H9 (cell line): Measurements from ENCODE around the gene KCNJ10. TPM values are rescaled to one million over a fixed set of nuclear protein-coding genes. Genes with fewer than 3 reads are reported as not detected.

Experiments used
- DNase-seq: peaks from one replicate; pipeline ENCODE4 v3.0.0-alpha.2; 2017
- H2AFZ ChIP-seq: one replicate; pipeline ENCODE4 v1.6.1; 2013; ENCODE audit warnings: mild to moderate bottlenecking, low read length, control low read depth, moderate library complexity
- H2AK5ac ChIP-seq: 2 replicates; pipeline ENCODE4 v1.6.1; 2013; ENCODE audit warnings: low read length, control low read depth, mixed read lengths; ENCODE audit not compliant: insufficient read length
- H2BK120ac ChIP-seq: one replicate; pipeline ENCODE4 v1.6.1; 2013; ENCODE audit warnings: low read depth, mild to moderate bottlenecking, low read length, control low read depth, inconsistent platforms; ENCODE audit not compliant: poor library complexity, severe bottlenecking
- H2BK12ac ChIP-seq: 2 replicates; pipeline ENCODE4 v1.6.1; 2013; ENCODE audit warnings: low read length, control low read depth, mixed read lengths, low read depth; ENCODE audit not compliant: insufficient read length
- H2BK15ac ChIP-seq: 2 replicates; pipeline ENCODE4 v1.6.1; 2013; ENCODE audit warnings: low read depth, low read length, control low read depth
- H2BK20ac ChIP-seq: one replicate; pipeline ENCODE4 v1.6.1; 2013; ENCODE audit warnings: low read depth, mild to moderate bottlenecking, low read length, control low read depth, inconsistent platforms; ENCODE audit not compliant: poor library complexity, severe bottlenecking
- H2BK5ac ChIP-seq: 2 replicates; pipeline ENCODE4 v1.6.1; 2013; ENCODE audit warnings: low read length, control low read depth, mixed read lengths; ENCODE audit not compliant: insufficient read length
- H3K14ac ChIP-seq: 2 replicates; pipeline ENCODE4 v1.6.1; 2013; ENCODE audit warnings: low read length, control low read depth; ENCODE audit not compliant: insufficient read depth
- H3K18ac ChIP-seq: 2 replicates; pipeline ENCODE4 v1.6.1; 2013; ENCODE audit warnings: low read depth, mild to moderate bottlenecking, mixed read lengths, low read length, control low read depth; ENCODE audit not compliant: insufficient read length
- H3K23ac ChIP-seq: 2 replicates; pipeline ENCODE4 v1.6.1; 2013; ENCODE audit warnings: low read length, control low read depth, mixed read lengths, low read depth; ENCODE audit not compliant: insufficient read length
- H3K23me2 ChIP-seq: 2 replicates; pipeline ENCODE4 v1.6.1; 2013; ENCODE audit warnings: low read depth, mild to moderate bottlenecking, mixed read lengths, low read length, control low read depth; ENCODE audit not compliant: insufficient read length, poor library complexity, severe bottlenecking
- H3K27ac ChIP-seq: 2 replicates; pipeline ENCODE4 v1.5.1; 2013; ENCODE audit warnings: low read length, control low read depth, mixed read lengths, low read depth; ENCODE audit not compliant: insufficient read length
- H3K27me3 ChIP-seq: 2 replicates; pipeline ENCODE4 v1.6.1; 2013; ENCODE audit warnings: low read length, control low read depth, inconsistent platforms; ENCODE audit not compliant: insufficient read depth
- H3K4ac ChIP-seq: 2 replicates; pipeline ENCODE4 v1.6.1; 2013; ENCODE audit warnings: low read depth, mild to moderate bottlenecking, control low read depth, inconsistent platforms, low read length, moderate library complexity
- H3K4me1 ChIP-seq: 2 replicates; pipeline ENCODE4 v1.6.1; 2013; ENCODE audit warnings: low read length, control low read depth, inconsistent platforms; ENCODE audit not compliant: insufficient read depth
- H3K4me2 ChIP-seq: 2 replicates; pipeline ENCODE4 v1.6.1; 2013; ENCODE audit warnings: low read length, control low read depth, mixed read lengths; ENCODE audit not compliant: insufficient read length, insufficient read depth
- H3K56ac ChIP-seq: 2 replicates; pipeline ENCODE4 v1.6.1; 2013; ENCODE audit warnings: low read depth, mild to moderate bottlenecking, mixed read lengths, low read length, control low read depth; ENCODE audit not compliant: insufficient read length
- H3K79me1 ChIP-seq: 2 replicates; pipeline ENCODE4 v1.6.1; 2013; ENCODE audit warnings: low read depth, mild to moderate bottlenecking, moderate library complexity, low read length, control low read depth, inconsistent platforms; ENCODE audit not compliant: insufficient read depth, poor library complexity, severe bottlenecking
- H3K79me2 ChIP-seq: 2 replicates; pipeline ENCODE4 v1.6.1; 2013; ENCODE audit warnings: low read length, control low read depth, inconsistent platforms; ENCODE audit not compliant: insufficient read depth
- H3K9ac ChIP-seq: 2 replicates; pipeline ENCODE4 v1.6.1; 2013; ENCODE audit warnings: low read length, control low read depth, mixed read lengths; ENCODE audit not compliant: insufficient read length; ENCODE audit errors: extremely low read depth
- H3K9me3 ChIP-seq: one replicate; pipeline ENCODE4 v1.6.1; 2013; ENCODE audit warnings: low read depth, low read length, inconsistent platforms; ENCODE audit not compliant: control insufficient read depth
- H3T11ph ChIP-seq: one replicate; pipeline ENCODE4 v1.6.1; 2013; ENCODE audit warnings: mild to moderate bottlenecking, low read length, control low read depth, inconsistent platforms
- H4K20me1 ChIP-seq: one replicate; pipeline ENCODE4 v1.6.1; 2013; ENCODE audit not compliant: control insufficient read depth, insufficient read length, insufficient read depth
- H4K5ac ChIP-seq: 2 replicates; pipeline ENCODE4 v1.6.1; 2013; ENCODE audit warnings: low read depth, mild to moderate bottlenecking, mixed read lengths, low read length, control low read depth; ENCODE audit not compliant: insufficient read length
- H4K8ac ChIP-seq: replicated peaks from 2 replicates; pipeline ENCODE4 v1.6.1; 2013; ENCODE audit warnings: low read length, control low read depth, mixed read lengths, low read depth; ENCODE audit not compliant: insufficient read length
- H4K91ac ChIP-seq: 2 replicates; pipeline ENCODE4 v1.6.1; 2013; ENCODE audit warnings: low read depth, mild to moderate bottlenecking, moderate library complexity, mixed read lengths, low read length, control low read depth; ENCODE audit not compliant: insufficient read length
- H3K27ac Mint-ChIP-seq, 3 experiments: 2 replicates in 2 of 3; 3 replicates in 1 of 3; pipeline ENCODE4 v1.8.0; 2020 to 2021; ENCODE audit warnings: mixed read lengths in 3 of 3, mild to moderate bottlenecking in 1 of 3, moderate library complexity in 1 of 3
- H3K27me3 Mint-ChIP-seq: 2 replicates; pipeline ENCODE4 v1.8.0; 2021; ENCODE audit warnings: low read depth, mild to moderate bottlenecking, moderate library complexity, mixed read lengths
- H3K36me3 Mint-ChIP-seq, 3 experiments: 2 replicates in 2 of 3; 3 replicates in 1 of 3; pipeline ENCODE4 v1.8.0; 2020 to 2021; ENCODE audit warnings: low read depth in 3 of 3, mixed read lengths in 3 of 3; ENCODE audit not compliant: insufficient read depth in 1 of 3
- H3K4me1 Mint-ChIP-seq, 2 experiments: 2 replicates each; pipeline ENCODE4 v1.8.0; 2020; ENCODE audit warnings: mixed read lengths in 2 of 2
- H3K4me3 Mint-ChIP-seq, 2 experiments: 2 replicates in 1 of 2; 3 replicates in 1 of 2; pipeline ENCODE4 v1.8.0; 2020 to 2021; ENCODE audit warnings: mild to moderate bottlenecking in 2 of 2, mixed read lengths in 2 of 2, moderate library complexity in 1 of 2
- H3K9me3 Mint-ChIP-seq, 2 experiments: 2 replicates in 1 of 2; 3 replicates in 1 of 2; pipeline ENCODE4 v1.8.0; 2020; ENCODE audit warnings: mild to moderate bottlenecking in 2 of 2, mixed read lengths in 2 of 2, moderate library complexity in 1 of 2
- WGBS: extraction: QIAGEN DNeasy Blood & Tissue Kit; methylation state at CpG from one replicate; pipeline ENCODE4 v1.1.7; 2013; ENCODE audit warnings: missing lambda C conversion rate, low lambda C conversion rate, mixed read lengths; ENCODE audit not compliant: insufficient read length; ENCODE audit errors: extremely low coverage; 5-methylcytosine and 5-hydroxymethylcytosine counted together
- total RNA-seq: library from RNA; stranded (reverse); gene quantifications from 2 replicates; pipeline ENCODE4 v1.2.1, GENCODE V29; 2021
- TF ChIP-seq, protein P1 (sequence below): fragments of 200-600 bp; sonication (generic); conservative IDR thresholded peaks from 3 replicates; pipeline ENCODE4 v1.8.0; 2021; ENCODE audit warnings: antibody characterized with exemption, mild to moderate bottlenecking

KCNJ10 gene
- total RNA-seq, 1 experiment from 2014 or later = 0.44 TPM

DNA sequence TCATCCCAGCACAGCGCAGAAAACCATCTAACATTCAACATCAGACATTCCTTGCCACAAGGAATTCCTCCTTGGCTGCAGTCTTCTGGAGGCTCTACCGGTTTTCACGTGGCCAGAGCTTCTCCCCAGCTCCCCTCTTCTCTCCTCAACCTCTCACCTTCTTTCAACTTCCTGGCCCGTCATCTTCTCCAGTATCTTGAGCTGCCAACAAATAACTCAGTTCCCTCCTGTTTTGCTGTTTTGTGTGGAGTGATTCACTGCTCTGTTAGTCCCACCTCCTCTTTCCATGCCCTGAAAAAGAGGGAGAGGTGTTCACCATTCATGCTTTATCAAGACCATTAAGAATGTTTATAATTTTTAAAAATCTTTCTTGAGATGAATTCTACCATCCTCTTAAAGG is 70.8 kb downstream of the KCNJ10 start:
- H3K4me2 ChIP-seq = no peak overlapping the region
- no peak for DNase-seq
- H3K79me2 ChIP-seq = no peaks in the 10 kb centered on the region
- H3K4me1 ChIP-seq = no peaks in the 10 kb centered on the region
- H2BK5ac ChIP-seq = no peak overlapping the region
- H3K27ac Mint-ChIP-seq = no peak overlapping the region
- no peak overlapping the region for H4K8ac ChIP-seq
- H3K27me3 Mint-ChIP-seq = peaks cover 9% of the 10 kb centered on the region
- H3K18ac ChIP-seq = no peak overlapping the region
- no peaks in the 10 kb centered on the region for H3K36me3 Mint-ChIP-seq
- H3K14ac ChIP-seq = no peak overlapping the region
- no peaks in the 10 kb centered on the region for H3K79me1 ChIP-seq
- no peak overlapping the region for H3K27ac ChIP-seq
- no peaks in the 10 kb centered on the region for H3K9me3 Mint-ChIP-seq
- H3K9me3 ChIP-seq = no peaks in the 10 kb centered on the region
- no peak overlapping the region for H2AK5ac ChIP-seq
- H2BK120ac ChIP-seq = no peak overlapping the region
- WGBS = no CpG with 5 or more reads among the region's 4 CpGs
- no peak overlapping the region for H4K5ac ChIP-seq
- no peak overlapping the region for H2BK20ac ChIP-seq
- H3K23me2 ChIP-seq = no peaks in the 10 kb centered on the region
- no peaks in the 10 kb centered on the region for H3K27me3 ChIP-seq
- H2BK12ac ChIP-seq = no peak overlapping the region
- H4K91ac ChIP-seq = no peak overlapping the region
- no peaks in the 10 kb centered on the region for H4K20me1 ChIP-seq
- no peak overlapping the region for H2AFZ ChIP-seq
- no peak overlapping the region for H2BK15ac ChIP-seq
- TF ChIP-seq, protein P1, sequence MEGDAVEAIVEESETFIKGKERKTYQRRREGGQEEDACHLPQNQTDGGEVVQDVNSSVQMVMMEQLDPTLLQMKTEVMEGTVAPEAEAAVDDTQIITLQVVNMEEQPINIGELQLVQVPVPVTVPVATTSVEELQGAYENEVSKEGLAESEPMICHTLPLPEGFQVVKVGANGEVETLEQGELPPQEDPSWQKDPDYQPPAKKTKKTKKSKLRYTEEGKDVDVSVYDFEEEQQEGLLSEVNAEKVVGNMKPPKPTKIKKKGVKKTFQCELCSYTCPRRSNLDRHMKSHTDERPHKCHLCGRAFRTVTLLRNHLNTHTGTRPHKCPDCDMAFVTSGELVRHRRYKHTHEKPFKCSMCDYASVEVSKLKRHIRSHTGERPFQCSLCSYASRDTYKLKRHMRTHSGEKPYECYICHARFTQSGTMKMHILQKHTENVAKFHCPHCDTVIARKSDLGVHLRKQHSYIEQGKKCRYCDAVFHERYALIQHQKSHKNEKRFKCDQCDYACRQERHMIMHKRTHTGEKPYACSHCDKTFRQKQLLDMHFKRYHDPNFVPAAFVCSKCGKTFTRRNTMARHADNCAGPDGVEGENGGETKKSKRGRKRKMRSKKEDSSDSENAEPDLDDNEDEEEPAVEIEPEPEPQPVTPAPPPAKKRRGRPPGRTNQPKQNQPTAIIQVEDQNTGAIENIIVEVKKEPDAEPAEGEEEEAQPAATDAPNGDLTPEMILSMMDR = no peak
- no peaks in the 10 kb centered on the region for H3K4me1 Mint-ChIP-seq
- H3K4me3 Mint-ChIP-seq = no peak overlapping the region
- H3K23ac ChIP-seq = no peak overlapping the region
- H3K4ac ChIP-seq = no peak overlapping the region
- H3T11ph ChIP-seq = no peak overlapping the region
- no peak overlapping the region for H3K56ac ChIP-seq
- H3K9ac ChIP-seq = no peak overlapping the region
